Measurements from ENCODE around the gene LTB. TPM values are rescaled to one million over a fixed set of nuclear protein-coding genes. Genes with fewer than 3 reads are reported as not detected.
A peak's percentile ranks its signal among the peaks of the same experiment; 100 is the strongest.

LTB gene
- total RNA-seq, 4 donors from 2014 or later = 0.57 to 1.5 TPM; not detected in 2

DNA sequence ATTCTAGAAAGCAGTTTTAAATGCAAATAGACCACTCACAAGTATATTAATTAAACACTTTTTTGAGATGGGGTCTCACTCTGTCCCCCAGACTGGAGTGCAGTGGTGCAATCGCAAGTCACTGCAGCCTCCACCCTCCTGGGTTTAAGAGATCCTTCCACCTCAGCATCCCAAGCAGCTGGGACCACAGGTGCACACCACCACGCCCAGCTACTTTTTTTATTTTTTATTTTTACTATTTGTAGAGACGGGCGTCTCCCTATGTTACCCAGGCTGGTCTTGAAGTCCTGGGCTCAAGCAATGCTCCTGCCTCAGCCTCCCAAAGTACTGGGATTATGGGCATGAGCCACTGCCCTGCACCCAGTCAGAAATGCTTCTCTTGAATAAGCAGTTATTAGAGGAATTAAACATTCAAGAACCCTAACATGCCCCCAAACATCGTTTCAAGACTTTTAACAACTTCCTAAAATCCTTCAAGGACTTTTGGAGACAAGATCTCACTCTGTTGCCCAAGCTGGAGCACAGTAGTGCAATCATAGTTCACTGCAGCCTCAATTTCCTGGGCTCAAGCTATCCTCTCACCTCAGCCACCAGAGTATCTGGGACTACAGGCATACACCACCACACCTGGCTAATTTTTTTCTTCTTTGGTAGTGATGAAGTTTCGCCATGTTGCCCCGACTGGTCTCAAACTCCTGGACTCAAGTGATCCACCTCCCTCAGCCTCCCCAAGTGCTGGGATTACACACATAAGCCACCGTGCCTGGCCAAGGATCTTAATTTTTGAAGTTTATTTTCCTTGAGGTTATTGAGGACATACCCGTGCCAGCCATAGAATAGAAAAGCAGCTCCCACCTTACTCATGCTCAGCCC lies 50.2 kb downstream of the LTB start:
- Histone ChIP-seq H3K4me3 (no peak overlapping the region), H3K9me3 (no peaks in the 10 kb centered on the region), H3K27me3 (no peaks in the 10 kb centered on the region), H3K36me3 (peaks cover 63 to 78% (median 77%) of the 10 kb centered on the region in 4 donors), H3K4me1 (peaks cover 0 to 11% (median 5%) of the 10 kb centered on the region in 4 donors), H3K27ac (replicated peaks in 1 of 4) (peak overlapping the region in 1 of 4 donors; percentile 2)
- WGBS = 67% methylated on average over 9 of the region's 9 CpGs
- no peak for DNase-seq (ENCODE audit: extremely low spot score)
- intact Hi-C loops (cut with DNase I) = no loop called here
- TF ChIP-seq EP300 (IDR thresholded peaks at IDR 0.05) = no peak
- no peak for TF ChIP-seq POLR2AphosphoS5 (IDR thresholded peaks at IDR 0.05)
- TF ChIP-seq, protein P1, sequence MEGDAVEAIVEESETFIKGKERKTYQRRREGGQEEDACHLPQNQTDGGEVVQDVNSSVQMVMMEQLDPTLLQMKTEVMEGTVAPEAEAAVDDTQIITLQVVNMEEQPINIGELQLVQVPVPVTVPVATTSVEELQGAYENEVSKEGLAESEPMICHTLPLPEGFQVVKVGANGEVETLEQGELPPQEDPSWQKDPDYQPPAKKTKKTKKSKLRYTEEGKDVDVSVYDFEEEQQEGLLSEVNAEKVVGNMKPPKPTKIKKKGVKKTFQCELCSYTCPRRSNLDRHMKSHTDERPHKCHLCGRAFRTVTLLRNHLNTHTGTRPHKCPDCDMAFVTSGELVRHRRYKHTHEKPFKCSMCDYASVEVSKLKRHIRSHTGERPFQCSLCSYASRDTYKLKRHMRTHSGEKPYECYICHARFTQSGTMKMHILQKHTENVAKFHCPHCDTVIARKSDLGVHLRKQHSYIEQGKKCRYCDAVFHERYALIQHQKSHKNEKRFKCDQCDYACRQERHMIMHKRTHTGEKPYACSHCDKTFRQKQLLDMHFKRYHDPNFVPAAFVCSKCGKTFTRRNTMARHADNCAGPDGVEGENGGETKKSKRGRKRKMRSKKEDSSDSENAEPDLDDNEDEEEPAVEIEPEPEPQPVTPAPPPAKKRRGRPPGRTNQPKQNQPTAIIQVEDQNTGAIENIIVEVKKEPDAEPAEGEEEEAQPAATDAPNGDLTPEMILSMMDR (IDR thresholded peaks at IDR 0.05) = no peak
- no peak for TF ChIP-seq POLR2A (IDR thresholded peaks at IDR 0.05; ENCODE audit: low read depth)

GRCh38 chr6:31531162-31531561 lies 51.1 kb downstream of the LTB start:
- Histone ChIP-seq H3K36me3 (peaks cover 54 to 70% (median 69%) of the 10 kb centered on the region in 4 donors), H3K4me1 (peaks cover 0 to 3% (median 1%) of the 10 kb centered on the region in 4 donors), H3K27me3 (no peaks in the 10 kb centered on the region), H3K4me3 (no peak overlapping the region), H3K27ac (replicated peaks in 1 of 4) (no peak overlapping the region), H3K9me3 (no peaks in the 10 kb centered on the region)
- WGBS = 77% methylated on average over 7 of the region's 7 CpGs
- DNase-seq (ENCODE audit: extremely low spot score) = no peak
- intact Hi-C loops (cut with DNase I) = no loop called here
- TF ChIP-seq POLR2AphosphoS5 (IDR thresholded peaks at IDR 0.05) (no peak), POLR2A (IDR thresholded peaks at IDR 0.05; ENCODE audit: low read depth) (no peak), EP300 (IDR thresholded peaks at IDR 0.05) (no peak)
- TF ChIP-seq, protein P1 (IDR thresholded peaks at IDR 0.05) = no peak

- Histone ChIP-seq H3K36me3 (peaks cover 49 to 65% (median 64%) of the 10 kb centered on the region in 4 donors), H3K27me3 (no peaks in the 10 kb centered on the region), H3K4me1 (no peaks in the 10 kb centered on the region), H3K4me3 (no peak overlapping the region), H3K27ac (replicated peaks in 1 of 4) (no peak overlapping the region), H3K9me3 (no peaks in the 10 kb centered on the region)
- TF ChIP-seq, protein P1 (IDR thresholded peaks at IDR 0.05) = no peak
- no peak for TF ChIP-seq EP300 (IDR thresholded peaks at IDR 0.05)
- TF ChIP-seq POLR2A (IDR thresholded peaks at IDR 0.05; ENCODE audit: low read depth) = no peak
- TF ChIP-seq POLR2AphosphoS5 (IDR thresholded peaks at IDR 0.05) = no peak
- 66% methylated on average over 6 of the region's 6 CpGs for WGBS
- no peak for DNase-seq (ENCODE audit: extremely low spot score)
- intact Hi-C loops (cut with DNase I) = no loop called here
These were observed 51.6 kb downstream of the LTB start for GRCh38 chr6:31530659-31531058.

Small RNAs within 50 kb of the gene (small RNA-seq; reads per million reads assigned to genes)
- gene SNORA38 (1.2 to 3.9 (median 2.4) reads per million in 3 donors), gene SNORD117 (450 to 693 (median 466) reads per million in 3 donors), gene SNORD84 (0 reads per million in 3 donors), gene UQCRHP1 (0 reads per million in 3 donors)

Other genes with a start within 250 kb of the LTB start
- gene HLA-B, start 225.2 kb downstream of the LTB start, total RNA-seq = 100 to 1,000 TPM; 336 to 628 (median 502) TPM
- 10 to 100 TPM; 18.9 to 35.4 (median 22.3) TPM for gene MICA, start 178.8 kb downstream of the LTB start, total RNA-seq
- 1 to 10 TPM in 2 of 4 donors, under 1 TPM in 2; 0.46 to 2.9 (median 1.7) TPM for gene MICB, start 84.3 kb downstream of the LTB start, total RNA-seq
- gene MCCD1, start 53.5 kb downstream of the LTB start, total RNA-seq = not detected
- gene DDX39B, start 40.4 kb downstream of the LTB start, total RNA-seq = 100 to 1,000 TPM; 186 to 257 (median 213) TPM
- gene ATP6V1G2, start 35.8 kb downstream of the LTB start, total RNA-seq = 1 to 10 TPM; 2.0 to 5.0 (median 2.2) TPM
- 10 to 100 TPM; 24.4 to 42.6 (median 29.6) TPM for gene NFKBIL1, start 34.8 kb downstream of the LTB start, total RNA-seq
- gene LTA, start 10.1 kb downstream of the LTB start, total RNA-seq = not detected
- gene TNF, start 6.9 kb downstream of the LTB start, total RNA-seq = 1 to 10 TPM in 1 of 4 donors, under 1 TPM in 1, not detected in 2; 0.17 to 1.5 TPM
- gene LST1, start 3.9 kb upstream of the LTB start, total RNA-seq = 1 to 10 TPM; 1.9 to 9.3 (median 6.8) TPM
- not detected for gene NCR3, start 10.6 kb upstream of the LTB start, total RNA-seq
- gene AIF1, start 32.8 kb upstream of the LTB start, total RNA-seq = 10 to 100 TPM in 3 of 4 donors, 1 to 10 TPM in 1; 9.4 to 41.9 (median 14.4) TPM
- 100 to 1,000 TPM in 2 of 4 donors, 10 to 100 TPM in 2; 68.8 to 138 (median 89.2) TPM for gene PRRC2A, start 38.3 kb upstream of the LTB start, total RNA-seq
- 100 to 1,000 TPM; 173 to 283 (median 217) TPM for gene BAG6, start 70.2 kb upstream of the LTB start, total RNA-seq
- 1 to 10 TPM; 1.5 to 3.3 (median 2.0) TPM for gene APOM, start 73.5 kb upstream of the LTB start, total RNA-seq
- gene C6orf47, start 78.4 kb upstream of the LTB start, total RNA-seq = 10 to 100 TPM; 24.5 to 39.6 (median 34.0) TPM
- 10 to 100 TPM; 15.8 to 21.0 (median 19.4) TPM for gene GPANK1, start 82.6 kb upstream of the LTB start, total RNA-seq
- gene CSNK2B, start 83.7 kb upstream of the LTB start, total RNA-seq = 100 to 1,000 TPM; 132 to 188 (median 153) TPM
- 1 to 10 TPM; 2.9 to 4.0 (median 3.2) TPM for gene LY6G5B, start 87.6 kb upstream of the LTB start, total RNA-seq
- gene LY6G5C, start 98.6 kb upstream of the LTB start, total RNA-seq = 1 to 10 TPM in 2 of 4 donors, not detected in 2; 2.0 to 2.9 TPM
- 10 to 100 TPM; 44.9 to 57.9 (median 52.8) TPM for gene ABHD16A, start 120.9 kb upstream of the LTB start, total RNA-seq
- not detected for gene LY6G6F, start 124.4 kb upstream of the LTB start, total RNA-seq
- not detected for gene LY6G6D, start 132.9 kb upstream of the LTB start, total RNA-seq
- not detected for gene LY6G6C, start 139.3 kb upstream of the LTB start, total RNA-seq
- not detected for gene MPIG6B, start 140.9 kb upstream of the LTB start, total RNA-seq
- 100 to 1,000 TPM in 2 of 4 donors, 10 to 100 TPM in 2; 78.1 to 119 (median 100) TPM for gene DDAH2, start 146.9 kb upstream of the LTB start, total RNA-seq
- gene CLIC1, start 154.1 kb upstream of the LTB start, total RNA-seq = 100 to 1,000 TPM; 208 to 379 (median 290) TPM
- gene MSH5, start 157.6 kb upstream of the LTB start, total RNA-seq = 1 to 10 TPM; 4.0 to 6.4 (median 4.5) TPM
- under 1 TPM in 1 of 4 donors, not detected in 3; 0.83 TPM for gene SAPCD1, start 180.2 kb upstream of the LTB start, total RNA-seq
- under 1 TPM in 3 of 4 donors, not detected in 1; 0.40 to 0.50 (median 0.45) TPM for gene VWA7, start 194.9 kb upstream of the LTB start, total RNA-seq
- gene VARS1, start 213.3 kb upstream of the LTB start, total RNA-seq = 10 to 100 TPM; 25.0 to 53.2 (median 34.8) TPM
- gene LSM2, start 224.5 kb upstream of the LTB start, total RNA-seq = 10 to 100 TPM; 24.2 to 41.5 (median 32.9) TPM
- gene HSPA1L, start 232.9 kb upstream of the LTB start, total RNA-seq = 1 to 10 TPM; 1.2 to 3.7 (median 2.6) TPM
- 100 to 1,000 TPM; 235 to 451 (median 370) TPM for gene HSPA1A, start 233.1 kb upstream of the LTB start, total RNA-seq
- 100 to 1,000 TPM; 120 to 315 (median 274) TPM for gene HSPA1B, start 245.3 kb upstream of the LTB start, total RNA-seq

Measured in esophagus muscularis mucosa (tissue), 4 donors.